A172 (cell line): ENCODE results near the gene MAGI1. TPM values are rescaled to one million over a fixed set of nuclear protein-coding genes. Genes with fewer than 3 reads are reported as not detected.

Experiments
- DNase-seq: peaks from one replicate; pipeline ENCODE4 v3.0.0-alpha.2; 2015; ENCODE audit warnings: low spot score
- total RNA-seq: library from RNA; depleted of rRNA; stranded (reverse); fragments of >200 nt; shearing (Covaris generic); gene quantifications from 2 replicates; pipeline ENCODE4 v1.2.3, GENCODE V29; 2014

MAGI1 gene
- total RNA-seq, 1 experiment from 2014 or later, result 4.7 TPM

DNA sequence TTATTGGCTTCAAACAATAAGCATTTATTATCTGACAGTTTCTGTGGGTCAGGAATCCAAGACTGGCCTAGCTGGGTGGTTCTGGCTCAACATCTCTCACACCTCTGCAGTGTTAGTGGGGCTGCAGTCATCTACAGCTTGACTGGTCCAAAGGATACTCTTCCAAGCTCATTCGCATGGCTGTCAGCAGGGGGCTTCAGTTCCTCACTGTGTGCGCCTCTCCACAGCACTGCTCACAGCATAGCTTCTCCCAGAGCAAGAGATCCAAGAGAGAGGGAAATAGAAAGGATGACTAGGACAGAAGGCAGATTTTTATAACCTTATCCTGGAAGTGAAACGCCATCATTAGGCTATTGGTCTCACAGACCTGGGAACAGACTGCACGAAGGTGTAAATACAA is 64.2 kb downstream of the MAGI1 start:
- no peak for DNase-seq

DNA sequence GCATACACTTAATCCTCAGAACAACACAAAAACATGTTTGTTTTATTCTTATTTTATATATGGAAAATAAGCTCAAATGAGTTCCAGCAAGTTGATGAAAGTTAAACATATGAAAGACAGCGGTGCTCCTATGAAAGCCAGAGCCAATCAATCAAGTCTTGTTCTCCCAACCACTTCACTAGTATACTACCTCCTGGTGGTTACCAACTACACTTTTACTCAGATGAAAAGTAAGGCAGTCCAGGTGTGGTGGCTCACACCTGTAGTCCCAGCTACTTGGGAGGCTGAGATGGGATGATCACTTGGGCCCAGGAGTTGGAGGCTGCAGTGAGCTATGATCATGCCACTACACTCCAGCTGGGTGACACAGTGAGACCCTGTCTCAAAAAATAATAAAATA is 66.0 kb downstream of the MAGI1 start:
- DNase-seq, result no peak

DNA sequence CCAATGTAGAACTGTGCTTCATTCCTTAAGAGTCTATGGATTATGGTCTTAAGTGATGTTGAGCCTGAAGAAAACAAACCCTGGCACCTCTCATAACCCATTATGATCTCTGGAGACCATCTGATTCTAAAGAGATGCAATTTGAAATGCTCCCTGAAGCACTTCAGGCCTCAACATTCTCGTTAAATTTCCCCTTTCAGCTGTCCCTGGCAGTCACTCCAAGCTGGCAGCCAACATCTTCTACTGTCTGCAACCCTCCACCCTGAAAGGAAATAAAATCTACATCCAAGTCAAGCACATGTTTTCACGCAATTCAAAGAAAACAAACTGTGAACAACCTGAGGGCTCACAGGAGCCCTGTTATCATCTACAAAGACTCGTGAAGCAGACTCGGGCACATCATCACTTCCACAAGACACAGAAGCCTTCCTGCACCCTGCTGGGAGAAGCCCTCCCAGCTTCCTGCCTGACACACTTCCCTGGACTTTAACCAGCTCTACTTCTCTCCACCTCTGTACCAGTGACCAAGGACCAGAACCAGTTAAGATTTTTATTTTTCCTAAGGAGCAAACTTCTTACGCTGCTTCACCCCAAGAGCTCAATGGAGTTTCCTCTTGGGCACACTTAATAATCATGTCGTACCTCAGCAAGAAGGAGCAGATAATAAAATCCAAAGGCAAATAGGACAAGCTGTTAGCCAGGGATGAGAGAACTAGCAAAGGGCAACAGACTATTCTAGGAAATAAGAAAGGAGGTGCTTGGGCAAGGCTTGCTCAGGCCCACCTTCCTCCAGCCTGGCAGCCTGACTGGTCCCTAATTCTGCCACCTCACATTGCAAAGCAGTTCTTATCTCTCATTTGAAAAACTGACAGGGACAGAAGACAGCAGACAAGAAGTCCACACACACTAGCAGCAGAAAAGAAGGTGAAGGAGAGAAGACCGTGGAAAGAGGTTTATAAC is 67.1 kb downstream of the MAGI1 start:
- peak; percentile 47 for DNase-seq

DNA sequence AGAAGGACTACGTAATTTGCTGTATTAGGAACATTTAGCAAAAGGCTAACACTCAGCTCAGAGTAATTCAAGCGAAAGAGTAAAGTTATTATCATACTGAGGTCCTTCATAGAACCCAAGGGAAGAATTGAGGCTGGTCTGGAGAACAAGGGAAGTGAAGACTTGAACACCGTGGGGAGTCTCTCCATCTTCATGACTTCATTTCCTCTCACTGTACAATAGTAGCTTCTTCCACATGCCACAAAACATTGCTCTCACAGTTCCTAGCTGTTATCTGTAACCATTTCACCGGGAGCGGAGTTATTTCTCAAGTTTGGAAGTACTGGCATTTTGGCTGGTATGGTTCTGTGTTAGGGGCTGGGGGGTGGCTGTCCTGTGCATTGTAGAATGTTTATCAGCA is 69.7 kb downstream of the MAGI1 start:
- DNase-seq, result no peak

DNA sequence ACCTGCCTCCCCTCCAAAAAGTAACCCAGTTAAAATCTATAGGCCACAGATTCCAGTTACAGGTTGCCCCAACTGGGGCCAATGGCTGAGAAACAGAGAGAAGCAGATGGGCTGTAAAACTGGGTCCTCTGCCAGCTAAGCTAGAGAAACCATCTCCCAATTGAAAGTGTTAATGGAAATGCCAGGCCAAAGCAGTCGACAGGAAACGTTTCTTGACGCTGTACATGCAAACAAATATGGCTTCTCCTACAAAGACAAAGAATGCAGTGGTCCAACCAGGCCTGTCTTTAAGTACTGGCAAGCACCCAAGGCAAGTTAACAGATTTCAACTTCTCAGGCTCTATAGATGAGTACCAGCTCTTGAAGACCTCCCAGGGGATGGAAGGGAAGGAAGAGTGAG is 71.3 kb downstream of the MAGI1 start:
- no peak for DNase-seq

DNA sequence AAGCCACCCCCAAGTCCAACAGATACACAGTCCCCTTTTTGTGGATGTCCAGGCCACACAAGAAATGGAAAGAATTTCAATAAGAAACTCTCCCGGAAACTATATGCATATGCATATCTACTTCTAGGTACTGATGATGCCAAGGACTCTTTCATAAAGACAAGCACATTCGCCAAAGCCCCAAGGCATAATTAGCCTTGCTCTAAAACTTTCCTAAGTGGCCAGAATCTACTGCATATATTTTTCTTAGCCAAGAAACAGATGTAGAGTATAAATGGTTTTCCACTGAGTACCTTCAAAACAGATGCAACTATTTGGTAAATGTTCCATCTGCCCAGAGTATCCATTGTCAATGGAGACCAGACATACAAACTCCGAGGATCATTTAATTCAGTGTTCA is 73.9 kb downstream of the MAGI1 start:
- DNase-seq, result no peak

DNA sequence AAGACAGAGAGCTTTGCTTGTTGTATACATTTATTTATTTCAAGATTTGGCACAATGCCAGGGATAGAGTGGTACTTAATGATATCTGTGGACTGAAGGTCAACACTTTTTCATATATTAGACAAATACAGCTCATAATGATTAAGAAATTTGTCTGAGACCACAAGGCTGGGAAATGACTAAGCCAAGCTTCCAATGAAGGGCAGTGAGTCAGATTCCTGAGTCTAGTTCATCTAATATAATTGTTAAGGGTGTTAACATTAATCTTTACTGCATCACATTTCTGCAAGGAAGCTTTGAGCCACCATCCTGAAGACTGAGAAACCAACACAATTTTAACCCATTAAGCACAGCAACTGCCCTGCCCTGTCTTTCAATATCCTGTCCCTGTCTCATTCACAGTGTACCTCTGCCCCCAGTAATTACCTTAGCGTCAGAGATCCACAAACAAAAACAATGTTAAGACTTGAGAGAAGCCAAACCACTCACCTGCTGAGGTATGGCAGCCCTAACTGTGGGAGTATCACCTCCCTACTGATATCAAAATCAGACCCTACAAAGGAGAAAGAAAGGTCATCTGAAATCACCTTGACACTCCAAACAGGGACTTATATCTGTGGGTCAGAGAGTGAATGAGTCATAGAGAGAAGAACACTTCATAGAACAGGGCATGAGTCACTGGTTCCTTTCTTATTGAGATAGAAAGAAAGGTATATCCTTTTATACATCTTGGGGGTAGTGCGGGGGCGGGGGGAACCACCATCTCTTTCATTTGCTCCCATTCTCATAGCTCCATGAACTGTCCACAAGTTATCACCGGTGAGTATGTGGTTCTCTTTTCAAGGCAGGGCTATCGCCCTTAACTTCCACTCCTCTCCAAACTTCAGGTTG is 74.7 kb downstream of the MAGI1 start:
- DNase-seq, result peak; percentile 91

DNA sequence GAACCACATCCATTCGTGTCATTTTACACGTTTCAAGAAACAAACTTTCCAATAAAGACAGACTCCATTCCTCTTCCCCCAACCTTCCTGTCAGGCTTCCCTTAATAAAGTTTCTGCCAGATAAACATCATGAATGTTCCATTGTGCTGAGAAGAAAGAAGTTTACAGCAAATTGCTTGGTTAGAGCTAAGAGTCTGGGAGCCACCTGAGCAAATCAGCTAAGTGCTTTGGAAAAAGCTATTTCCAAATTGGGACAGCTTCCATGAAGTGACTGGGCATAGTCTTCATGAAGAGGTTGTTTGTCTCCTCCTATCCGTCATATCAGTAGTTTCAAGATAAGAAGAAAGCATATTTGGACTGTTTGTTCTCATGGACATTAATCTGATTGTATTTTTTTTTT is 77.0 kb downstream of the MAGI1 start:
- no peak for DNase-seq

DNA sequence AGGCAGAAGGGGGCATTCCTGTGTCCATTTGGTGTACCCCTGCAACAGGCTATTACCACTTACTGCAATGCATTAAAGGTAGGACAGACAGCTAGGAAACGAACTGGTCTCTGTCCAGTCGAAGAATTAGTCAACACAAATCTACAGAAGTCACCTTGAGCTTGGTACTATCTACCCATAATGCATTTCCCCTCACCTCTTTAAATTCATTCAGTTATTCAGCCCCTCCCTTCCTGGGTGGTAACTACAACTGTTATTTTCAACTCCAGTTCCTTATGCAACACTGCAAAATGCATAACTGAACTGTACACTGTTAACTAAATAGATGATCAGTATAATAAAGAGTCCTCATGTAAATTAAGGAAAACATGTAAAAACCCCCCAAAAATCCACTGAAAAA is 77.6 kb downstream of the MAGI1 start:
- no peak for DNase-seq

DNA sequence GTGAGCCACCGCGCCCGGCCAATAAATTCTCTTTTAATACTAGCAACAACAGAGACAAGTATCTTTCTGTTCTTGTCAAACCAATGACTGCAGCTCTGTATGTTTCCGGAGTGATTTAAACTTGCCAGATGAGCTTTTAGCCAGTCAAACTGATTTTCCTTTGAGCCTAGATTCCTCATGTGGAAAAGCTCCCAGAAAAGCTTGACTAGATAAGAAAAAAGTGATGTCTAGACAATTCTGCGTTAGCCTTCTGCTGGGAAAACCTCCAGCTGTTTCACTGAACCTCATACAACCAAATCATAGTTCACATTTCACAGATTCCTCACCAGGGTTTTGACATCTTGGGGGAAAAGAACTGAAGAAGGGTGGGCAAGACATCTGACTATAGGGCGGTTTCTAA is 78.6 kb downstream of the MAGI1 start:
- DNase-seq, result no peak

DNA sequence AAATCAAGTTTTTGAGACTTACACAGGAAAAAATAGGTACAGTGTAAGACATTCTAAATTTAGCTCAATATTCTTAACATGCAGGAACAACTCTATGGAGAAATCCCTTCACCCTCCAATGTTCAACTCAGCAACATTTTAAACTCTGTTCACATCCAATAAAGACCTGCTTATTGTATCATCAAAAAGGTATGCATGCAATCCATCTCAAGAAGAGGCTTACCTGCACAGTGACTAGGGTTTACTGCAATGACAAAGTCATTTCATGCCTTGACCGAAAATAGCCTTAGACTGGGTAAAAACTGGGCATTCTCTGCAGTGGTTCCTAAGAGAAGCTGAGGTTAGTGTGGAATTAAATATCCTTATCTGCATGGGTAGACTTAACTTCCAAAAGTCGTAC is 80.5 kb downstream of the MAGI1 start:
- no peak for DNase-seq

DNA sequence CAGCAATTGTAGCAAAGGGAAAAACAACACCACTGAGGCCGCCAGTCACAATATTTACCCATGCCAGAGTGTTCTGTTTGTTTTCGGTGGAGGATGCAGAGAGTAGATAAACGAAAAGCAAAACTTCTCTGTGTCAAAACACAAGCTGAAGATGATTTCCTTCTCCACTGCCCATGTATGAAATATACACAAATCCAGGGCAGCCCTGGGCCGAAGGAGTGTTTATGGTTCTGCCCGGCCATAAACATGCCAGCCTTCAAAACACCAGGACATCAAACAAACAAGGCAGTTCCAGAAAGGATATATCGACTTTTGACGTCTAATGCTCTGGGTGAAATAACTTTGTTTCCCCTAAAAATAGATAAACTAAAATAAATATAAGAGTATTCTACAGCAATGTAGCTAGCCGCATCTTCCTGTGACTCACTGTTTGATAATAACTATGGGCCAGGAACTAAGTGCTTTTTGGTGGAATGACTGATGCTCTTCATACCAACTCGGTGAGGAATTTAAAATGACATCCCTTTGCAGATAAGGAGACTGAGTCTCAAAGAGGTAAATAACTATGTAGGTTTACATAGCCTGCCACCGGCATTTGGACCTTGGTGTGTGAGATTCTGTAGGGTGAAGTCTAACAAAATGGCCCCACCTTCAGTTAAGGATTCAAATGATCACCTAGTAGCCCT is 82.8 kb downstream of the MAGI1 start:
- peak; percentile 76 for DNase-seq

DNA sequence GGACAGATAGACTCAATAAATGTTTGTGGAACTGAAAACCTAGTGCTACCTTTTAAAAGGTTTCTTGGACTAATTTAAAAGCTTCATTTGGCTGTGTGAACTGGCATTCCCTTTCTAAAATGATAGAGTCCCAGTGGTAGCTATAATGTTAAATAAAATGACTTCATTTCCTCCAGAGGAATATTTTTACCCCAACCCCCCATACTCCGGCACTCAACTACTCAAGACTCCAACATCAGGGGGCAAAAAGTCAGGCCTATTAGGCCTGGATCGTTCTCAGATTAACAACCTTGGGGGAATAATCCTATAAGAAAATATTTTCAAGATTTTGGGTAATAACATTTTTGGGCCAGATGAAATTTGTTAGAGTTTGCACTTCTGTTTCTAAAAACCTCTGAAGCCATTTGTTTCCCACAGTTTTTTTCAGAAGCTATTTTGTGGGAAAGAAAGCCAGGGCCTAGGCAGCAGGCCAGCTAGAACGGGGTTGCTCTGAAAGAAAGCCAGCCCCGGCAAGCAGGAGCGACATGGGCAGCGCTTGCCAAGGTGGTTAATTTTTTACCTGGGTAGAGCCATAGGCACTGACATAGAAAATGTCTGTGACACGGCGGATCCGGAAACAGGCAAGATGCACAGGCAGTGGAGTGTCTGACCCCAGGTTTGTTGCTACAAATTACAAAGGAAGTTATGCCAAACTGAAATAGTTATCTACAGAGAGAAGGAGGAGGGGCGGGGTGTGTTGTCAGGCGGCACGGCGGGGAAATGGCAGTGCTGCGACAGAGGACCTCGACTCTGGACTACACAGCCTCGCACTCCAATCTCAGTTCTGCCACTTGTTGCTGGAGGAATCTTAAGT is 84.6 kb downstream of the MAGI1 start:
- DNase-seq, result no peak

DNA sequence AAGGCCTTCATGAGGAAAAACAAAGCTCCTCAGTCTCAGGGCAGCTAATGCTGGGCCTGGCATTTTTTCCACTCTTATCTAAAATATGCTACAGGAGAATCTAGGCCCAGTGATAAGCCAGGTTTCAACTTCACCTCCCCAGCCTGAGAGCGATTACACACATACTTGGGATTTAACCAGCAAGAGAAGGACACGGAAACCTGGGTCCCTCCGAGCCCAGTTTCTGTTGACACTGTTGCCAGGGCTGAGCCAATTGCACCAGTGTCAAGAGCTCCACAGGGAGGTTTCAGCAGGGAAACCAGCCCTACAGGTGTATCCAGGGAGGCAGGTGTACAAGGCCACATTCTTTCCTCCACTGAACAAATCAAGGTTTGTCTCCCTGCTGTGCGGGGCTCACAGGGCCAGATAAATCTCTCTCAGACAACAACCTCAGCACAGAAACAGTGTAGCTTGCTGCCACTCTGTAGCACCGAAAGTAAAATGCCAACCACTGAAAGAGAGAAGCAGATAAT is 85.4 kb downstream of the MAGI1 start:
- DNase-seq, result no peak

DNA sequence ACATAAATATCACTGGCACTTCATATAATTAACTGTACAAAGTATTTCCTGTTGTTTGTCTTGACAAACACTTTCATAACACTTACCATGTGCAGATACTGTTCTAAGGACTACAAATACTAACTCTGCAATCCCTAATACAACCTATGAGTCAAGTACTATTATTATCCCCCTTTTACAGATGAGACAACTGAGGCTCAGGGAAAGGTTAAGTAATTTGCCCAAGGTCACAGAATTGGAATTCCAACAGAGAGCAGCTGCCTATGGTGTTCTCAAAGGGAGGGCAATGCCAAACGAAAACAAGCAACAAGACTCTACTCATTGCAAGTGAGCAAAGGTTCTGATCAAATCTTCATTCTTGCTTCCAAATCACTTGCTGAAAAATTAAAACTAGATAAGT is 85.9 kb downstream of the MAGI1 start:
- no peak for DNase-seq

DNA sequence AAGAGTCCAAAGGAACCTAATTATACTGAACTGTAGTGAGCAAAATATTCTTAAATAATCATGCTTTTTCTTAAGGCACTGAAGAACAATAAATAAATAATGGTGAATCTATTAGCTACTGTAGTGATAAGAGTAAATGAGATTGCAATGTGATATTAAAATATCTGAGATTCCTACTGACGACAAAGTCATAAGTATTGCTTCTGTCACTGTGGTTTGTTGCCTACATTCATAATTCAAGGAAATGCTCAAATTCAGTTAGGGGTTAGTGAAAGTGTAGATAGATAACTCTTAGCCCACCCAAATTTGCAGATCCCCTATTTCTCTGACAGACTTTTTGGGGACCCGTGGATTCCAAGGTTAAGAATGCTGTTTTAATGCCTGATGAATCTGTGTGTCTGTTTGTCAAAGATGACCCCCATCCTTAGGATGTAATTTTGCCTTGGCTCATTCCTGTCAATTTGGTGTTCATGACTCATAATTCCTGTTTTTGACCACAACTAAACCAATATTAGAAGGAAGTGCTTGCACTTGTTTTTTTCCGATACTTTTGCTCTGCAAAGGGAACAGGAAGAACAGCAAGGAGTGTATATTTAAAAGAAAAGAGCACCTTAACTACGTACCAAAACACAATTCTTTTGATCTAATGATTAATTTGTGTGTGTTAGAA is 86.7 kb downstream of the MAGI1 start:
- no peak for DNase-seq

DNA sequence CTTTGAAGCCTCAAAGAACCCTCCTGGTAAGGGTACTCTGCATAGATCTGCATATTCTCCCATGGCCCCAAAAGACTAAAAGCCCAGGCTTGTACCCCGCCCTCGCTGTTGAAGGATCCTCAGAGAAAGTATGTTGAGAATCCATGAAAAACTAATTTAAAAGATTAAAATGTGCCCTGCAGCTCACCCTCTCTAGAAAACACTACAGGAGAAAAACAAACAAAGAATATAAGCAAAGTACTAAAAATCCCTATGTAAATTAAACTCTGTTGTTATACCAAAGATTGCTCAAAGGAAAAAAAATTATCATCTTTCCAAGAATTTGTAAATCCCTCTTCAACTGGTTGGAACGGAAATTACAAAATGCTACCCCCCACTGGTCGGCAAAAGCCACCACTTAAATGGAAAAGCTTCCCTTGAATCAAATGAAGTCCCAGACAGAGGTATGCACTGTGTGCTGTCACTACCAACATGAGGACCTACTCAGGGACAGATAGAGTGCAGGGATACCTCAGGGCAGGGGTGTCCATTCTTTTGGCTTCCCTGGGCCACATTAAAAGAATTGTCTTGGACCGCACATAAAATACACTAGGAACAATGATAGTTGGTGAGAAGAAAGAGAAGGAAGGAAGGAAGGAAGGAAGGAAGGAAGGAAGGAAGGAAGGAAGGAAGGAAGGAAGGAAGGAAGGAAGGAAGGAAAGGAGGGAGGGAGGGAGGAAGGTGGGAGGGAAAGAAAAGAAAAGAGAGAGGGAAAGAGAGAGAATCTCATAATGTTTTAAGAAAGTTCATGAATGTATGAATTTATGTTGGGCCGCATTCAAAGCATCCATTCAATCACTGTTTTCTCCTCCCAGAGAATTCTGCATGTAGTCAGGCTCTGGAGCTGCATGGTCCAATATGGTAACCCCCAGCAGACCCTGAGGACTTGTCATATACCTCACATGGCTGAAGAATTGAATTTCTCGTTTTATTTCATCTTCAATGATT is 88.1 kb downstream of the MAGI1 start:
- no peak for DNase-seq

DNA sequence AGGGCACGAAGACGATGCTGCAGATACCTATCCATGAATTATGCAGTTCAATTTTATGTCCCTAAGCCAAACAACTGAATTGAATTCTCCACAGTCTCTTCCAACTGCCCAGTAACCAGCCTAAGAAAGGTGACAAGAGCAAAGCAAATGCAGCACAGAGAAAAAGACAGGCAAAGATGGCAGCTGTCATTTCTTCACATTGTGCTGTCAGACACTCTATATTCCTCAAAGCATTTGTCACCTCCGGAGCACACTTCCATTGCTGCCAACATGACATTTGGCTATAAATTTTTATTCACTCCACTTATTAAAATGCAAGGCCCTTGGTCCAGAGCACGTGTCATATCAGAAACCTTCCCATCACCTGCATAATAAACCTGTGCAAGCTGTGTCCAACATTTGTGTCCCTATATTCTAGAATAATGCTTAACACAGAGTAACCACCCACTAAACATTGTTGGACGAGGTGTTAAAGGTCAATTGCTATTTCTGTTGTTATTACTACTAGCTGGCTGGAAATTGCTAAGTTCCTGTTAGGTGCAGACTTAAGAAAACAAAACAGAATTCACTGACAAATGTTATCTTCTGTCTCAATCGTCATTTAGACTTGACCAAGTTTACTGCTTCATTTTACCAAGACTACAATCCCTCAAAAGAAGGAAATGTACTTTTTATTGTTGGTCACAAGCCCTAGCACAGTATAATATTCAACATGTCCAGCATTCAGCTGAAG is 89.7 kb downstream of the MAGI1 start:
- no peak for DNase-seq
